IMR-90 (cell line): ENCODE results near the gene RBM34. TPM values are rescaled to one million over a fixed set of nuclear protein-coding genes. Genes with fewer than 3 reads are reported as not detected.
"Not testable (repeated sequence)": the region's sequence is repeated elsewhere in the genome, so short reads cannot be mapped to it uniquely, and the experiment has no call there.

ENCODE experiments used
- ATAC-seq: fragments of 200-7000 bp; cut with Tn5 transposase; 2 replicates; pipeline ENCODE4 v1.9.1; 2020; ENCODE audit warnings: low read depth, mild to moderate bottlenecking, moderate library complexity
- BruUV-seq: library from RNA; stranded (reverse); fragments of 400-500 nt; replicated peaks from 2 replicates; lab custom pipeline; 2021; lab: Mats Ljungman, UMichigan
- CTCF ChIA-PET: fragments of 300-600 bp; formaldehyde crosslinking; extraction: SDS; loops from one replicate; lab custom pipeline; 2021; ENCODE audit warnings: antibody characterized with exemption; lab: Yijun Ruan, JAX
- POLR2A ChIA-PET: fragments of 300-600 bp; sonication (Branson Sonifier 250); formaldehyde crosslinking; loops from one replicate; lab custom pipeline; 2022; ENCODE audit warnings: antibody characterized with exemption; ENCODE audit not compliant: unreplicated experiment; lab: Charles Lee
- DNase-seq: peaks from one replicate; pipeline ENCODE4 v3.0.0; 2013
- H2AFZ ChIP-seq: replicated peaks from 2 replicates; pipeline ENCODE3; 2013; ENCODE audit warnings: low read length, mild to moderate bottlenecking; ENCODE audit not compliant: poor library complexity
- H2AK5ac ChIP-seq: 2 replicates; pipeline ENCODE4 v1.6.1; 2013; ENCODE audit warnings: low read depth, low read length, inconsistent platforms
- H2AK9ac ChIP-seq: replicated peaks from 2 replicates; pipeline ENCODE3; 2013; ENCODE audit warnings: mild to moderate bottlenecking, low read depth, low read length, moderate library complexity; ENCODE audit not compliant: poor library complexity
- H2BK120ac ChIP-seq: 2 replicates; pipeline ENCODE4 v1.6.1; 2013; ENCODE audit warnings: low read depth, low read length, inconsistent platforms
- H2BK15ac ChIP-seq: 3 replicates; pipeline ENCODE4 v1.6.1; 2013; ENCODE audit warnings: low read depth, low read length, inconsistent platforms
- H2BK20ac ChIP-seq: 2 replicates; pipeline ENCODE4 v1.6.1; 2013; ENCODE audit warnings: low read depth, mild to moderate bottlenecking, inconsistent platforms, low read length, moderate library complexity
- H2BK5ac ChIP-seq: 2 replicates; pipeline ENCODE4 v1.6.1; 2013; ENCODE audit warnings: mild to moderate bottlenecking, low read depth, low read length, inconsistent platforms; ENCODE audit not compliant: poor library complexity, severe bottlenecking
- H3K14ac ChIP-seq: replicated peaks from 2 replicates; pipeline ENCODE4 v1.6.1; 2013; ENCODE audit warnings: low read depth, low read length, inconsistent platforms
- H3K18ac ChIP-seq: 2 replicates; pipeline ENCODE4 v1.6.1; 2013; ENCODE audit warnings: low read depth, low read length, control low read depth
- H3K23ac ChIP-seq: 2 replicates; pipeline ENCODE4 v1.6.1; 2013; ENCODE audit warnings: low read depth, low read length, inconsistent platforms
- H3K27ac ChIP-seq: 2 replicates; pipeline ENCODE4 v1.5.1; 2013; ENCODE audit warnings: mild to moderate bottlenecking, control low read depth, low read length; ENCODE audit not compliant: insufficient read depth
- H3K27me3 ChIP-seq: 2 replicates; pipeline ENCODE4 v1.6.1; 2013; ENCODE audit warnings: low read length; ENCODE audit not compliant: control insufficient read depth, insufficient read depth
- H3K36me3 ChIP-seq: 2 replicates; pipeline ENCODE4 v1.6.1; 2013; ENCODE audit warnings: low read length, mixed read lengths; ENCODE audit not compliant: control insufficient read depth, insufficient read depth
- H3K4ac ChIP-seq: 2 replicates; pipeline ENCODE4 v1.6.1; 2013; ENCODE audit warnings: low read depth, low read length, inconsistent platforms
- H3K4me1 ChIP-seq: 2 replicates; pipeline ENCODE4 v1.6.1; 2013; ENCODE audit warnings: low read length, mixed read lengths; ENCODE audit not compliant: control insufficient read depth, insufficient read depth
- H3K4me2 ChIP-seq: 2 replicates; pipeline ENCODE4 v1.6.1; 2013; ENCODE audit warnings: low read depth, mild to moderate bottlenecking, control low read depth, low read length, moderate library complexity
- H3K4me3 ChIP-seq: 2 replicates; pipeline ENCODE4 v1.5.1; 2013; ENCODE audit warnings: low read depth, mild to moderate bottlenecking, control low read depth, low read length, moderate library complexity; ENCODE audit not compliant: insufficient read depth
- H3K56ac ChIP-seq: 2 replicates; pipeline ENCODE4 v1.6.1; 2013; ENCODE audit warnings: low read length, inconsistent platforms; ENCODE audit not compliant: insufficient read depth; ENCODE audit errors: extremely low read depth
- H3K79me1 ChIP-seq, 2 experiments: 2 replicates each; pipeline ENCODE4 v1.6.1; 2013; ENCODE audit warnings: low read length in 2 of 2, inconsistent platforms in 1 of 2, low read depth in 1 of 2
- H3K9ac ChIP-seq: 2 replicates; pipeline ENCODE4 v1.6.1; 2013; ENCODE audit warnings: low read depth, low read length, control low read depth
- H3K9me1 ChIP-seq: 2 replicates; pipeline ENCODE4 v1.6.1; 2013; ENCODE audit warnings: low read length, inconsistent platforms; ENCODE audit not compliant: insufficient read depth
- H3K9me3 ChIP-seq: 2 replicates; pipeline ENCODE4 v1.6.1; 2013; ENCODE audit warnings: low read length; ENCODE audit not compliant: control insufficient read depth, insufficient read depth
- H4K20me1 ChIP-seq: 2 replicates; pipeline ENCODE4 v1.6.1; 2013; ENCODE audit warnings: low read length, inconsistent platforms; ENCODE audit not compliant: insufficient read depth
- H4K5ac ChIP-seq: 2 replicates; pipeline ENCODE4 v1.6.1; 2013; ENCODE audit warnings: mild to moderate bottlenecking, low read depth, low read length, control low read depth
- H4K8ac ChIP-seq, 2 experiments: 2 replicates each; pipeline ENCODE4 v1.6.1; 2013; ENCODE audit warnings: low read depth in 2 of 2, low read length in 2 of 2, control low read depth in 1 of 2, inconsistent platforms in 1 of 2
- H4K91ac ChIP-seq: 2 replicates; pipeline ENCODE4 v1.6.1; 2013; ENCODE audit warnings: low read depth, low read length, inconsistent platforms; ENCODE audit not compliant: insufficient read depth
- WGBS, 2 experiments: methylation state at CpG; one replicate each; pipeline versions ENCODE4 v1.1.5 to v1.1.7; 2013; ENCODE audit warnings: missing lambda C conversion rate in 2 of 2; ENCODE audit not compliant: insufficient read length in 1 of 2; ENCODE audit errors: extremely low coverage in 2 of 2; 5-methylcytosine and 5-hydroxymethylcytosine counted together
- dilution Hi-C: fragments of 300-500 bp; cut with HindIII; formaldehyde crosslinking; loops from one replicate; pipeline ENCODE4 v1.14.3; 2018; ENCODE audit warnings: low sequenced_read_pairs; ENCODE audit not compliant: unreplicated experiment
- in situ Hi-C: fragments of 300-500 bp; cut with MboI; formaldehyde crosslinking; loops from 3 replicates; pipeline ENCODE4 v1.14.3; 2019; ENCODE audit warnings: low sequenced_read_pairs, inconsistent platforms, mixed read lengths
- intact Hi-C: fragments of 100-400 bp; cut with micrococcal nuclease; formaldehyde crosslinking; loops from 2 replicates; pipeline ENCODE4 v1.10.0; 2022
- polyA plus RNA-seq, 3 experiments: library from polyadenylated mRNA; depleted of rRNA; stranded (reverse); fragments of >200 nt; gene quantifications; 2 replicates each; pipeline ENCODE4 v1.2.3, GENCODE V29; 2012; ENCODE audit warnings: low replicate concordance in 1 of 3
- total RNA-seq: library from RNA; depleted of rRNA; stranded (reverse); fragments of >200 nt; gene quantifications from 2 replicates; pipeline ENCODE4 v1.2.3, GENCODE V29; 2012

The RBM34 gene
- total and polyA plus RNA-seq, 2 of the 4 experiments (the other 2 are of a cell fraction) = 28.7 to 34.0 TPM

DNA sequence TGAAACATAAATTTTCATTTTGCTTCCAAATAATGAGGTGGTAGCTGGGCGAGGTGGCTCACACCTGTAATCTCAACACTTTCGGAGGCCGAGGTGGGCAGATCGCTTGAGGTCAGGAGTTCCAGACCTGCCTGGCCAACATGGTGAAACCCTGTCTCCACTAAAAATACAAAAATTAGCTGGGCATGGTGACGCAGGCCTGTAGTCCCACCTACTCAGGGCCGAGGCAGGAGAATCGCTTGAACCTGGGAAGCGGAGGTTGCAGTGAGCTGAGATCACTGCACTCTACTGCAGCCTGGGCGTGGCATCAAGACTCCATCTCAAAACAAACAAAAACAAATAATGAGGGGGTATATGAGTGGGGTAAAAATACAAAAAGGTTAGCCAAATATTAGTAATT is 1.1 kb downstream of the RBM34 start:
- H3K56ac ChIP-seq, H2BK20ac ChIP-seq, H2AK9ac ChIP-seq, ATAC-seq, in situ Hi-C loops, H3K9me3 ChIP-seq, POLR2A ChIA-PET, H4K91ac ChIP-seq, H3K23ac ChIP-seq, H3K4me1 ChIP-seq, BruUV-seq, H4K8ac ChIP-seq, H4K20me1 ChIP-seq, H3K4ac ChIP-seq, H3K18ac ChIP-seq, H3K27ac ChIP-seq, H4K5ac ChIP-seq, DNase-seq, H2BK5ac ChIP-seq, H2BK15ac ChIP-seq, dilution Hi-C loops, H3K14ac ChIP-seq, H3K27me3 ChIP-seq, H2AFZ ChIP-seq, H2BK120ac ChIP-seq: not testable (repeated sequence)
- 100% methylated on average over 3 of the region's 9 CpGs; no CpG with 5 or more reads in 1 of the 2 experiments for WGBS, 2 experiments
- H2AK5ac ChIP-seq = 0 out of 2 replicates have a peak overlapping the region, but pooled peaks have one; percentile 21
- peak overlapping the region; percentile 11; the same call in 1 of the 2 replicates for H3K4me3 ChIP-seq
- H3K9me1 ChIP-seq = peaks cover 15% of the 10 kb centered on the region
- intact Hi-C loops = loop anchor here (5.0 kb wide), 1 partner anchor 257 kb away; no protein-coding TSS in a partner anchor
- H3K4me2 ChIP-seq = peak overlapping the region; percentile 87
- peaks cover 35 to 52% of the 10 kb centered on the region in 2 experiments for H3K79me1 ChIP-seq
- peaks cover 26% of the 10 kb centered on the region for H3K36me3 ChIP-seq
- CTCF ChIA-PET = interaction anchor here (0.6 kb wide), 1 partner anchor 38 kb away, joined by 4 read pairs; no protein-coding TSS in a partner anchor
- 0 out of 2 replicates have a peak overlapping the region, but pooled peaks have one; percentile 96 for H3K9ac ChIP-seq

DNA sequence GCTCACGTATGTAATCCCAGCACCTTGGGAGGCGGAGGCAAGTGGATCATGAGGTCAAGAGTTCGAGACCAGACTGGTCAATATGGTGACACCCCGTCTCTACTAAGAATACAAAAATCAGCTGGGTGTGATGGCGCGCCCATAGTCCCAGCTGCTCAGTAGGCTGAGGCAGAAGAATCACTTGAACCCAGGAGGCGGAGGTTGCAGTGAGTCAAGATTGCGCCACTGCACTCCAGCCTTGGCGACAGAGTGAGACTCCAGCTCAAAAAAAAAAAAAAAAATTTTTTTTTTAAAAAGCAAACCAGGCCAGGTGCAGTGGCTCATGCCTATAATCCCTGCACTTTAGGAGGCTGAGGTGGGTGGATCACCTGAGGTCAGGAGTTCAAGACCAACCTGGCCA is 1.8 kb downstream of the RBM34 start:
- BruUV-seq, H3K4ac ChIP-seq, DNase-seq, H4K20me1 ChIP-seq, H3K23ac ChIP-seq, dilution Hi-C loops, H3K18ac ChIP-seq, H2AFZ ChIP-seq, H4K8ac ChIP-seq, H2BK120ac ChIP-seq, H4K91ac ChIP-seq, H3K9me3 ChIP-seq, CTCF ChIA-PET, H2BK15ac ChIP-seq, in situ Hi-C loops, H3K4me1 ChIP-seq, H3K4me2 ChIP-seq, H2AK9ac ChIP-seq, ATAC-seq, H2BK20ac ChIP-seq, H4K5ac ChIP-seq, H3K4me3 ChIP-seq, intact Hi-C loops, H3K27me3 ChIP-seq, H3K14ac ChIP-seq, H3K27ac ChIP-seq, H2BK5ac ChIP-seq, H3K56ac ChIP-seq, H3K9ac ChIP-seq, H2AK5ac ChIP-seq: not testable (repeated sequence)
- Histone ChIP-seq H3K9me1 (peaks cover 15% of the 10 kb centered on the region), H3K36me3 (peaks cover 27% of the 10 kb centered on the region), H3K79me1 (peaks cover 37 to 52% of the 10 kb centered on the region in 2 experiments)
- WGBS, 2 experiments = 100% methylated on average over 3 of the region's 9 CpGs; no CpG with 5 or more reads in 1 of the 2 experiments
- POLR2A ChIA-PET = interaction anchor here (0.6 kb wide), 3 partner anchors 31 to 144 kb away, joined by 3 to 5 read pairs (median 4); no protein-coding TSS in a partner anchor
